Measurements from ENCODE around the gene TBCCD1. TPM values are rescaled to one million over a fixed set of nuclear protein-coding genes. Genes with fewer than 3 reads are reported as not detected.
"Not testable (repeated sequence)": the region's sequence is repeated elsewhere in the genome, so short reads cannot be mapped to it uniquely, and the experiment has no call there.

The TBCCD1 gene
- total RNA-seq, 1 experiment from 2014 or later = 24.1 TPM

DNA sequence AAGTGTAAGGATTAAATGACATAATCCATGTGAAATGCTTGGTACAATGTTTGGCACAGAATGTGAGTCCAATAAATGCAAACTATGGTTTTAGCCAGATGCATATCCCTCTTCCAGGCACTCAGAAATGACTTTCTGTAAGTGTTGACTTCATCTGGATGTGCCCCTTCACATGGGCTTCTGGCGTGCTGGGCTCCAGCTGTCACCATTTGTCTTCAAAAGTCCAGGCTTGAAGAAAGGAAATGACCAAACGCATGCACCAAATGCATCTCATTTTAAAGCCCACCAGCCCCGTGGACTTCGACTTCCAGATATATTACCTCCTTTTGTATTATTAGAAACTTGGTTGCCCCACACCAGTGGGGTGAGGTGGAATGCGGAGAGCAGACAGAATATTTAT, 46.7 kb downstream of the TBCCD1 start:
- DNase-seq (ENCODE audit: low read depth) = no peak

DNA sequence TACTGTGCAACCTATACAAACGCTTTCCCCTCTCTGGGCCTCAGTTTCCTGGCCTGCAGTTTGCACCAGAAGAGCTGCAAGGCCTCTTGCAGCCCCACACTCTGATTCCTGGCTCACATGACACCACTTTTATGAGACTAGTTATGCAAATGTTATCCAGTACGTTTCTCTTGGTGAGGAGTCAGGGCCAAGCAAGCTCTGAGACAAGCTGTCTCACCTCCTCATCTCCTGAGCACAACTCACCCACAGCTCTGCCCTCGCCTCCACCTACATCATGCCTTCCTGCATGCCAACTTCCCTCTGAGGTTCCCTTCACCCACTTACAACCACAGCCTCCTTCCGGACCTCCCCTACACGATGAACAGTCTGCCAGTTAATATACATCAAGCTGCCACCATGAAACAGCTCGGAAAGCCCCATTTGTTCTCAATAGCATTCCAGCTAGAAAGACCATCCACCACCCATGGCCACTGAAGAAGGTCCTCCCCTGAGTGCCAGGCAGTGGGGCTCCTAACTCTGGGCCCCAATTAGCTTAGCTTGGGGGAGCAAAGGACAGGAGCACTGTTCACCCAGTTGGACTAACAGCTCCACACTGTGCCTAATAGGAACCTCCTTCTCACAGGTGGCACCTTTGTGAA, 48.0 kb downstream of the TBCCD1 start:
- DNase-seq (ENCODE audit: low read depth) = no peak

GRCh38 chr3:186517218-186517617, 49.9 kb downstream of the TBCCD1 start:
- DNase-seq (ENCODE audit: low read depth) = no peak

- DNase-seq (ENCODE audit: low read depth) = no peak
These were observed 50.5 kb downstream of the TBCCD1 start for GRCh38 chr3:186516646-186517045.

- no peak for DNase-seq (ENCODE audit: low read depth)
These were observed 52.0 kb downstream of the TBCCD1 start for GRCh38 chr3:186515125-186515524.

DNA sequence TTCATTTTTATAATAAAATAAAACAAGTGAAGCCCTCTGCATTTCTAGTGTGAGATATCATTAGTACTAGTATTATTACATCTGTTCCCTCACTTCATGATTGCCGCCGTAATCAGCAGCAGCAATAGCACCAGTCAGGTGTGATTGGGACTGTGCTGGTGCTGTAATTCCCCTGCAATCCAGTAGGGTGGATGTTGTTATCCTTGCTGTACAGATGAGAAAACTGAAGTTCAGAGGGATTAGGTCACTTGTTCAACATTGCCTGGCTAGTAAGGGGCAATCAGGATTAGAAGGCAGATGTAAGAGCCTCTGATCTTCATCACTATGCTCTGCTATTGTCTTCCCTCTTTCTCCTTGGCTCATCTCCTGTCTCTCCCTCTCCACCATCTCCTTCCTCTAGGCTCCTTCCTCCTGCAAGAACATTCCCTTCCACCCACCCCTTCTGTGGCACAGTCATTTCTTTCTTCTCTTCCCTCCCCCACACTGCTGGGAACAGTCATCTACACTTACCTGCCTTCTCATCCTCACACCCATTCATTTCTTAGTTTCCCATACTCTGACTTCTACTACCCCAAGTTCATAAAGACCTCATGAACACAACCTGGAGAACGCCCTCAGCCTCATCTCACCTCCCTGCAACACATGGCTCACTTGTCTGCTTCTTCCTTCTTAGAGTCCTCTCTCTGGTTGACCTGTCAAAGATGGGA, 52.7 kb downstream of the TBCCD1 start:
- no peak for DNase-seq (ENCODE audit: low read depth)

DNA sequence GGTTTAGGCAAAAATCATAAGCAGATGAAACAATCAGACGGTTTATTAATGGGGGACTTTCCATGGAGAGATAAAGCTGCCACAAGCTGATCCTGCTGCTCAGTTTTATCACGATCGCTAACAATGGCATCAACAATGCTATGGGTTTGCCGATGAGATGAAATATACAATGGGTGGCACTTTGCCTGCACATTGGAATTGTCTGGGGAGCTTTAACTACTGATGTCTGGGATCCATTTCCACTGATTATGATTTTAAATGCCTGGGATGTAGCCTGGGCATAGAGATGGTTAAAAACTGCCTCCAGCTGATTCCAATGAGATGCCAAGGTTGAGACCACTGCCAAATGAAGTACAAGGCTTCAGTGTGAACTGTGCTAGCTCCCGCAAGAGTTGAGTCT, 53.8 kb downstream of the TBCCD1 start:
- DNase-seq (ENCODE audit: low read depth) = no peak

DNA sequence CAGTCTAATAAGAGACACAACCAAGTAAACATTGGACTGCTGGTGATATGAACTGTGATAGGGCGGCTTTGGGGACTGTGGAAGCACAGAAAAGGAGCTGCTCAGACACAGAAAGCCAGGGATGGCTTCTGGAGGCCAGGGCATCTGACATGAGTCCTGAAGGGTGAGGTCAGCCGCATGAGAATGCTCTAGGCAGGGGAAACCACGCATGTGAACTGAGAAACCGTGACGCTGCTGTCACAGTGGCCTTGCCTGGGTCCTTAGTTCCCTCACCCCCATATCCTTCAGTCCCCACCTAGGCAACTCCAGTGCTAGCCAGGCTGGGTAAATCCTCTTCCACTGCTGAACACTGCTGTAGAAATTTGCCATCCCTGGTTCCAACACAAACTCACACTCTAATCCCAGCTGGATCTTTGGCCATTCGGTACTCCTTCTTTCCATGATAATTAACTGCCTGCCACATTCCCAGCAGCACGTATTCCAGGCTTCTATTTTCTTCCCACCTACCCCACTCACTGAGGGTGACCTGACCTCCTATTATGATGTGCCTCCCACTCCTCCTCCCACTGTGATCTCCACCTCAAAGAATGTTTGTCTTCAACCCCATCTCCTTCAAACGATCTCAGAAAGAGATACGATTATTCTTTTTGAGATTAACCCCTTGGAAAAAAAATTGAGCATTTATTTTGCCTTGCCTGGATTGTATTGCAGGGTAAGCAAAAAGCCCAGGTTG, 54.4 kb downstream of the TBCCD1 start:
- no peak for DNase-seq (ENCODE audit: low read depth)

- no peak for DNase-seq (ENCODE audit: low read depth)
These were observed 55.4 kb downstream of the TBCCD1 start for GRCh38 chr3:186511702-186512101.

DNA sequence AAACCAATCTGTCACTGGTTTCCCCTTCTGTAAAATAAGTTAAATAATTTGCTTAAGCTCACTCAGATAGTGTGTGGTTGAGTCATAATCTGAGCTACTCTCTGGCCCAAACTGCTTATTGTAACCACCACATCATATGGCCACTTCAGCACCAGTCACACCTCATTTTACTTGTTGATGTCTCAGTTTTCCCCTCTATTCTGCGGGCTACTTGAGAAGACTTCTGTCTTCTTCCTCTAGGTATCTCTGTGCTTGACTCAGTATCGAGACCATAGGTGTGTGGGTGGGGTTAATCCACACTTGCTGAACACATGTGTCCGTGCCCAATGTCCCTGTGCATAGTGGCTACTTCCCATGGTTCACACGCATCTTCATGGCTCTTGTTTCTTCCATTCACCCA, 55.9 kb downstream of the TBCCD1 start:
- no peak for DNase-seq (ENCODE audit: low read depth)

DNA sequence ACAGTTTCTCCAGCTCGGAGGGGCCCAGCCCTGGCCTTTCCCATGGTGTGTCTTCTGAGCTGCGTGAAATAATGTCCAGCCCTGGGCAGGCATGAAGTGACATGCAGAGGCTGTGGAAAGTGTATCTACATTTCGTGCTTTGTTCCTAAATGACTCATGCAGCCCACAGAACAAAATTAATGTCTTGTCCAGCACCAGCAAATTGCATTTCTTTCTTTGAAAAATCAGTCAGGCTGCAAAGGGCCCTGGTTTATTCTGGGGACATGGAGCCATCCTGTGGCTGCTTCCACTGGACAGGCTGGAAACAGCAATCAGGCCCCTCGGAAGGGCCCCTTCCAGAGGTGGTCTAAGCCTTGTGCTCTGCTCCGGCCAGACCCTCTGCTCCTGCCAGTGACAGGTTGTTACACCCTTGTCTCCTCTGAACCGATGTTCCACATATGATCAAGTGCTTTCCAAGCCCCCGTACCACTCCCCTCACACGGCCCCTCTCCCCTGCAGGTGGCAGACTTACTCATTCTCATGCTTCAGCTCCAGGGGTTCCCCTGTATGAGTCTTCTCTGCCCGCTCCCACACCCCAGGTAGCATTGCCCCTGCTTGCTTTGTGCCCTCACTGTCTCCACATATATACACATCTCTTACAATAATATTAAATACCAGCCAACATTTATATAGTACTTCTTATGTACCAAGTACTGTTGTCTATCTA, 56.6 kb downstream of the TBCCD1 start:
- peak; percentile 45 for DNase-seq (ENCODE audit: low read depth)

GRCh38 chr3:186509423-186509822, 57.7 kb downstream of the TBCCD1 start:
- DNase-seq (ENCODE audit: low read depth) = no peak

- DNase-seq (ENCODE audit: low read depth) = no peak
These were observed 60.3 kb downstream of the TBCCD1 start for GRCh38 chr3:186506857-186507256.

DNA sequence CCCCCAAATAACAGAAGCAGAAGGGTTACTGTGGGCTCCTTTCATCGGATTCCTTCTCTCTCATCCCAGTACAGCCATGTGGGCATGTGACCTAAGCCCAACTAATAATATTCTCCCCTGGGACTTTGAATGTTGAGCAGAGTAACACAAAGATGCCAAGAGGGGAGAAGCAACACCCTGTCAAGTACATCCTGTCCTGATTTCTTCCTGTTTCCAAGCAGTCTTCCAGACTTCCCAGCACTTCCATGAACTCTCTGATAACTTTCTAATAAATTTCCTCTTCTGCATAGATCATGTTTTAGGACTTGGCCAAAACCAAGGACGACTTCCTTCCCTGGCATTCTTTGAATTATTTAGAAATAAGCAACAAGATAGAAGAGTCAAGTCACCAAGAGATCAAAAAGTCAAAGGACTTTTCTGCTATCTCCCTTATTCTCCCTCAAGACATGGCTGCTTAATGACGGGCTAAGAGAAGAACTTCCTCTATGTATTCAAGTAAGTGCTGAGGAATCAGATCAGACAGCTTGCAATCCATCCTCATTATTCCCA, 60.9 kb downstream of the TBCCD1 start:
- no peak for DNase-seq (ENCODE audit: low read depth)

DNA sequence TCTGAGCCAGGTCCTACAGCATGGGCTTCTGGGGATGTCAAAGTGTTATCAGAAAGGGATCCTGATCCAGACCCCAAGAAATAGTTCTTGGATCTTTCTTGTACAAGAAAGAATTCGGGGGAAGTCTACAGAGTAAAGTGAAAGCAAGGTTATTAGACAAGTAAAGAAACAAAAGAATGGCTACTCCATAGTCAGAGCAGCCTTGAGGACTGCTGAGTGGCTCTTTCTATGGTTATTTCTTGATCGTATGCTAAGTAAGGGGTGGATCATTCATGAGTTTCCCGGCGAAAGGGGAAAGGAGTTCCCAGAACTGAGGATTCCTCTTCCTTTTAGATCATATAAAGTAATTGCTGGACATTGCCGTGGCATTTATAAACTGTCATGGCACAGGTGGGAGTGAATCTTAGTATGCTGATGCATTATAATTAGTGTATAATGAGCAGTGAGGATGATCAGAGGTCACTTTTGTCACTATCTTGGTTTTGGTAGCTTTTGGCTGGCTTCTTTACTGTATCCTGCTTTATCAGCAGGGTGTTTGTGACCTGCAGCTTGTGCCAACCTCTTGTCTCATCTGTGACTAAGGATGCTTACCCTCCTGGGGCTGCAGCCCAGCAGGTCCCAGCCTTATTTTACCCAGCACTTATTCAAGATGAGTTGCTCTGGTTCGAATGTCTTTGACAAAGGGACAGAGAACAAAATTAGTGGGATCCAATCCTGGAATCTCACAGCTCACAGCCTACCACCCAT, 64.0 kb downstream of the TBCCD1 start:
- DNase-seq (ENCODE audit: low read depth) = no peak

GRCh38 chr3:186502138-186502948, 64.8 kb downstream of the TBCCD1 start:
- no peak for DNase-seq (ENCODE audit: low read depth)

DNA sequence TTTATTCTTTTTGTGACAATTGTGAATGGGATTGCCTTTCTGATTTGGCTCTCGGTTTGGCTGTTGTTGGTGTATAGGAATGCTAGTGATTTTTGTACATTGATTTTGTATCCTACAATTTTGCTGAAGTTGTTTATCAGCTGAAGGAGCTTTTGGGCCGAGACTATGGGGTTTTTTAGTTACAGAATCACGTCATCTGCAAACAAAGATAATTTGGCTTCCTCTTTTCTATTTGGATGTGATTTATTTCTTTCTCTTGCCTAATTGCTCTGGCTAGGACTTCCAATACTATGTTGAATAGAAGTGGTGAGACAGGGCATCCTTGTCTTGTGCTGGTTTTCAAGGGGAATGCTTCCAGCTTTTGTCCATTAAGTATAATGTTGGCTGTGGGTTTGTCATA, 67.2 kb downstream of the TBCCD1 start:
- not testable (repeated sequence) for DNase-seq (ENCODE audit: low read depth)

GRCh38 chr3:186498022-186498421, 69.1 kb downstream of the TBCCD1 start:
- DNase-seq (ENCODE audit: low read depth) = not testable (repeated sequence)

GRCh38 chr3:186497608-186498007, 69.5 kb downstream of the TBCCD1 start:
- DNase-seq (ENCODE audit: low read depth) = no peak

DNA sequence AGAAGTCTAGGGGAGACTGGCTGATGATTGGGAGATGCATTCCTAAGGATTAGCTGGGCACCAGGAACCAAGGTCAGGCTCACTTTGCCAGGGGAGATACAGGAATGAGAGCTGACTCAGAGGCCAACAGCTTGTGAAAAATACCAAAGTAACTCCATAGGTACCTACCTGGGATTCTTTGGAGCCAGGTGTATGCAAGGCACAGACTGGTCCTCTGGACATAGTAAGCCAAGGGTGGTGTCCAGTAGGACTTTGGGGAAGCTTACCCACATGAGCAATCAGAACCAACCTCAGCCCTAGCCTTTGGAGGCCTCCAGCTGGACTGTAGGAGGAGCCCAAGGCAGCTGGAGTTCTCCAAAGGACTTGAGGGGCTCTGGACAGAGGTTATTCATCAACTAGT, 70.5 kb downstream of the TBCCD1 start:
- no peak for DNase-seq (ENCODE audit: low read depth)
